Measurements from ENCODE around the gene NFIX.

NFIX gene

GRCh38 chr19:13117772-13118423, 122.6 kb downstream of the NFIX start, which contains the start of gene NACC1:
Gene NACC1 (plus strand): TSS chr19:13118264. CDS start chr19:13135208, 16,944 bp downstream.
- peak in 50 of 51 donors; percentile 27 to 93 (median 82) for DNase-seq

GRCh38 chr19:13118424-13119193, 123.3 kb downstream of the NFIX start:
- DNase-seq: peak in 7 of 51 donors; percentile 15 to 28 (median 20)

- DNase-seq: no peak
Observed at GRCh38 chr19:13119627-13120026, 124.4 kb downstream of the NFIX start.

DNA sequence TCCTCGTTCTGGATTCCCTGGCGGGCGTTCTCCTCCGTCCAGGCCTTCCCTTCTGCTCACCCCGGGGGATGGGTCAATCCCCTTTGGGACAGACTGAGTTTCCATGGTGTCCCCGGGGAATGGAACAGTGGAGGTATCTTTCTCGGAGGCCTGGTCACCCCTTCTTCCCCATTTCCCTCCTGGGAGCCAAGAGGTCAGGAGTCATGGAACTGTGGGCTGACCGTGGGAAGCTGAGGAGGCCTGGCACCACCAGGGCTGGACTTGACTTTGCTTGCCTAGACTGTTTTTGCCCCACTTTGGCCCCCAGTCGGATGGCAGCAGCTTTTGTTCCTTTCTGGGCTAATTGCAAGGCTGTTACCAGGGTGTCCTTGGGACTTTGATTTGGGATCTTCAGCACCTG, 124.8 kb downstream of the NFIX start:
- DNase-seq: no peak

GRCh38 chr19:13120817-13121216, 125.5 kb downstream of the NFIX start:
- DNase-seq: no peak

GRCh38 chr19:13121551-13122274, 126.4 kb downstream of the NFIX start:
- DNase-seq: no peak

DNA sequence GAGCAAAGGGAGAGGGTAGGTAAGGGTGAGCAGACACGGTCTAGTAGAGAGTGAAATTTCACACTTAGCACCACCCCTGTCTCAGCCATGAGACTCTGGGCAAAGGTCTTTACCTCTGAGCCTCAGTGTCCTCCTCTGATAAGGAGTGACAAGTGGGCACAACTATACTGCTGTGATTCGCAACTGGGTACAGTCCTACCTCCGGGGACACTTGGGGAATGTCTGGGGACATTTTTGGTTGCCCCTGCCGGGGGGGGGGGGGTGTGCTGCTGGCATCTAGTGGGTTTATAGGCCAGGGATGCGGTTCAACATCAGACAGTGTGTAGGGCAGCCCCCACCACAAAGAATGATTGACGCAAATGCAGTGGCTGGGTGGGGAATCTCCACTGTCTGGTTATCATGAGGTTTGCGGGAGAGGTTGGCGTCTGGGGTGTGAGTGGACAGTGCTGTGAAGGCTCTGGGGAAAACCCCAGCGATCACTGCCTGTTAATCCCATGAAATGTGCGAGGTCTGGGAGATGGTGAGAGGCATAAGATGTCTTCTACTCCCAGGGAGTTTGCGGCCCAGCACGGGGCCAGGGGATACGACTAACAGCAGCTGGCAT, 127.1 kb downstream of the NFIX start:
- DNase-seq: no peak

DNA sequence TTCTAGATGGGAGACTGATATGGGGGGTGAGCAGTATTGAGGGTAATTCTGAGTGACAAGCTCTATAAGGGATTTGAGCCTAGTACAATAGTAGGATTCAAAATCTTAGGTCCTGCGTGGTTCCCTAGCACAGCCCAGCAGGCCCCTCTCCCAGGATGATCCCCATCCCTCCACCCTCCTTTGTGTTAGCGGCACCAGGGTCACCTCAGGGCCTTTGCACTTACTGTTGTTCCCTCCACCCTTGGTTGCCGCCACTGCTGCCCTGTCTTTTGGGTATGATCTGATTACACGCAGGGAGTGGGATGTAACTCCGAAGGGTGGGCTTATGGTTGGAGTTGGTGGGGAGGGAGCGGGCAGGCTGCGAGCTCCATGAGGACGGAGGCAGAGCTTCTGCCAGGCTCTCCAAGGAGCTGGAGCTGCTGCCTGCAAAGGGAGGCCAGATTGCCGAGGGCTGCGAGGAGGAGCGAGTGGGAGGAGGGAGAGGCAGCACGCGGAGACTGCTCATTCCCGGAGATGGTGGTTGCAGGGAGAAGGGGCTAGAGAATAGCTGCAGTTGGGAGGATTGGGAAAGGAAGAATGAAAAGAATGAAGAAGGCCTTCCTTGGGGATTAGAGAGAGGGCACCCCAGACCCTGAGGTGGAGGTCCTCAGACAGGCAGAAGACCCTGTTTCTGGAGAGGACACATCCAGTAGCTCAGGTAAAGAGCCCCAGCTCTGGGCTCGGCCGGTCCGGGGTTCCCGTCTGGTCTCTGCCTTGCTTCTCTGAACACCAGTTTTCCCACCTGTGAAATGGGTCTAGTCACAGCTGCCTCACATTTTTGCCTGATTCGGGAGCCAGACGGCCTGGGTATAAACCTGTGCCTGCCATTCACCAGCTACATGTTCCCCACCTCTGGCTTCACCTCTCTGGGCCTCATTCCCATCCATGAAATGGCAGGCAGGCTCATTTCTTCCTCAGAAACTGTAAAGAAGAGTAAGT, 128.0 kb downstream of the NFIX start:
- DNase-seq: peak in 1 of 51 donors; percentile 18

DNA sequence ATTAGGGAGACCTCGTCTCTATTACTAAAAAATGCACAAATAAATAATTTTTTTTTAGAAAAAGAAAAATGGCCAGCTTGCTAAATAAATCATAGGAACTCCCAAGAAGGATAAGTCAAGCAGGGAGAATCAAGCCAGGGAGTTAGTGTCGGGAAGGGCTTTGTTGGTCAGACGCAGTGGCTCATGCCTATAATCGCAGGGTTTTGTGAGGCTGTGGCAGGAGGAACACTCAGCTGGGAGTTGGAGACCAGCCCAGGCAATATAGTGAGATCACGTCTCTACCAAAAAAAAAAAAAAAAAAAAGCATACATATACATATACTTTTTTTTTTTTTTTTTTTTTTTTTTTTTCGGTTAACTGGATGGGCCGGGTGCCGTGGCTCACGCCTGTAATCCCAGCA, 131.8 kb downstream of the NFIX start:
- no peak for DNase-seq

DNA sequence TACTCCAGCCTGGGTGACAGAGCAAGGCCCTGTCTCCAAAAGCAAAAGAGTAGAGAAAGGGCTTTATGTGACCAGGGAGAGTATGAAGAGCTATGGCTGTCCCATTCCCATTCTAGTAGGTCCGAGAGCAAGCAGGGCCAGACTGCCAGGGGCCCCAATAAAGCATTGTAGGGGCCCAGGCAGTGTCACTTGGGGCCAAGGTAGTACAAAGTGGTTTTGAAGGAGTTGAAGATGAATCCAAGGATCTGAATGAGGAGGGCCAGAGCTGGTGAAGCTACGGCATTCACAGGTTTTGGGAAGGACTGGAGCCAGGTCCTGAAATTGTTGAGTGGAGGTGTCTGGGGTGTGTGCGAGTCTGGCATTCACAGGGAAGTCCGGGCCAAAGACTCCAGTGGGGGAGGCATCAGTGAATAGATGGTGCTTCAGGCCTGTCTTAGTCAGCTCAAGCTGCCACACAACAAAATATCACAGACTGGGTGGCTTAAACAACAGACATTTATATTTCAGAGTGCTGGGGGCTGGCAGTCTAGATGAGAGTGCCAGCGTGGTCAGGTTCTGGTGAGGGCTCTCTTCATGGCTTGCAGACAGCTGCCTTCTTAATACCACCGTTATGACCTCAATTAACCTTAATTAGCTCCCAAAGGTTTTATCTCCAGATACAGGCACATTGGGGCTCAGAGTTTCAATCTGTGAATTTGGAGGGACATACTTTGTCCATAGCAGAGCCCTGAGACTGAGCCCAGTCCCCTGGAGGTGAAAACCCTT, 132.7 kb downstream of the NFIX start:
- peak in 1 of 51 donors; percentile 44 for DNase-seq

GRCh38 chr19:13128583-13128982, 133.3 kb downstream of the NFIX start:
- DNase-seq: no peak

- DNase-seq: no peak
Observed at GRCh38 chr19:13129384-13129783, 134.1 kb downstream of the NFIX start.

DNA sequence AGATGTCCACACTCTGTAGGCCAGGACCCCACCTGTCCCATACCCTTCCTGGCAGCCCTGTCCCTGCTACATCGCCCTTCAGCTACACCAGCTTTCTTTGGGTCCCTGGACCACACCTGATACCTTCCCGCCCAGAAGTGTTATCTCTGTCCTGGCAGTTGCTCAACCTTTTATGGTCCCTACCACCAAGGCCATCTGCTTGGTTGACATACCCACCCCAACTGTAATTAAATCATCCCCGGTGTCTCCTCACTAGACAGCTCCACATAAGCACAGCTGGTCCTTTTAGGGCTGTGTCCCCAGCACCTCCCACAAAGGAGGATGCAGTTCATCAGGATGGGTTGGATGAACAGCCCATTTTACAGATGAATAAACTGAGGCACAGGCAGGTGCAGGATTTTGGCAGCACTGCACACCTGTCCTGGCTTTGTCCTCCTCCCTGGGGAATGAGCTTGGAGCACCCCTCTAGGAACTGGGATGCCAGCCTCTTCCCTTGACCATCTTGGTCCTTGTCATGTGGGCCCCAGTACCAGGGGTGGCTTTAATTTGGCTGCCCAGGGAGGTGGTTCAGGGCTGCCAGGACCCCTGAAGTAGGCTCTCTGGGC, 135.7 kb downstream of the NFIX start:
- no peak for DNase-seq

DNA sequence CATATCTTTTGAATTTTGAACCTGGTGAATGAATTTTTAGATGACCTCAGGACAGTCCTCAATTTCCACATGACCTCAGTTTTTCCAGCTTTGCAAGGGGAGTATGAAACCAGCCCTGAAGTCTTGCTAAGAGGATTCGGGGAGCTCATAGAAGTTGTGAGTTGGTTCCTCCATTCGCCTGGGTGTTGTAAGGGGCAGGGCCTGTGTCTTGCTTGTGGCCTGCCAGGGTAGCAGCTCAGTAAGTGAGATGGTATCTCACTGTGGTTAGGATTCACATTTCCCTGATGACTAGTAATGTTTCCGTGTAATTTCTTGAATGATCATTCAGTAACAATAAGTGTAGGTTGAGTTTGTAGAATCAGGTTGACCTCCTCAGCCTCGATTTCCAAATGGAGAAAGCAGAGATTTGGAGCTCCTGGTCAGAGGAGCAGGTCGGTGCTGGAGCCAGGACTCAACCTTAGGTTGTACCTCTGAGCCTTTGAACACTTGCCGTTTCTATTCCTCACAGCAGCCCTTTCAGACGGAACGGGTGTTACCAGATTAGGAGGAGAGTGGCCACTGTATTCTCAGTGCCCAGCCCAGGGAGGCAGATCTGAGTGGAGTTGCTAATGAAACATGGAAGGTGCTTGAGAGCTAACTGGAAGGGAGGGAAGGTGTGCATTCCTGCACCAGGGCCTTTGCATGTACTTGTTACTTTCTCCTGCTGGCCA, 137.4 kb downstream of the NFIX start:
- DNase-seq: no peak

- peak in 3 of 51 donors; percentile 4 to 43 (median 34) for DNase-seq
Observed at GRCh38 chr19:13133241-13133870, 138.1 kb downstream of the NFIX start.

GRCh38 chr19:13134626-13135025, 139.4 kb downstream of the NFIX start:
- DNase-seq: no peak

GRCh38 chr19:13135068-13136062, 140.1 kb downstream of the NFIX start:
- no peak for DNase-seq
